Body of pancreas (tissue), 4 donors: Measurements from ENCODE around the gene RBFOX2. TPM values are rescaled to one million over a fixed set of nuclear protein-coding genes. Genes with fewer than 3 reads are reported as not detected.

Experiments used
- ATAC-seq: fragments of 150-250 bp; one replicate; pipeline ENCODE4 v1.9.1; 2016
- DNase-seq, 4 donors: peaks; one replicate each; pipeline ENCODE4 v3.0.0-alpha.2; 2019
- H3K27ac ChIP-seq, 4 donors: fragments of 200-600 bp; sonication (generic); 1 replicate in 3 of 4; 2 replicates in 1 of 4; pipeline versions ENCODE4 v1.5.1 to v1.6.1; 2016 to 2019; ENCODE audit warnings: mild to moderate bottlenecking in 1 of 4, mixed read lengths in 1 of 4, moderate library complexity in 1 of 4
- H3K27me3 ChIP-seq, 2 donors: fragments of 200-600 bp; sonication (generic); one replicate each; pipeline ENCODE4 v1.6.0; 2016; ENCODE audit warnings: mild to moderate bottlenecking in 1 of 2
- H3K36me3 ChIP-seq, 2 donors: fragments of 200-600 bp; sonication (generic); replicated peaks in 1 of 2; 2 replicates each; pipeline ENCODE4 v1.5.1; 2016; ENCODE audit warnings: low read depth in 2 of 2; ENCODE audit not compliant: insufficient read depth in 1 of 2
- H3K4me1 ChIP-seq: fragments of 200-600 bp; sonication (generic); one replicate; pipeline ENCODE4 v1.6.0; 2016
- H3K4me3 ChIP-seq, 2 donors: fragments of 200-600 bp; sonication (generic); 1 replicate in 1 of 2; 2 replicates in 1 of 2; pipeline ENCODE4 v1.5.1; 2016 to 2019
- H3K9me3 ChIP-seq, 3 donors: fragments of 200-600 bp; sonication (generic); 1 replicate in 2 of 3; 2 replicates in 1 of 3; pipeline ENCODE4 v1.5.1; 2016
- CTCF ChIP-seq, 7 experiments: fragments of 450-650 bp in 4 of 7; fragments of 200-600 bp in 3 of 7; sonication (generic) in 3 of 7; IDR thresholded peaks; one replicate each; pipeline ENCODE4 v1.5.1; 2016 to 2019; ENCODE audit warnings: antibody characterized with exemption in 7 of 7
- POLR2A ChIP-seq, 3 donors: fragments of 450-650 bp; IDR thresholded peaks; one replicate each; pipeline ENCODE4 v1.6.1; 2016; ENCODE audit warnings: antibody characterized with exemption in 3 of 3, mild to moderate bottlenecking in 2 of 3
- WGBS, 2 donors: methylation state at CpG; one replicate each; pipeline ENCODE4 v1.1.5; 2017; 5-methylcytosine and 5-hydroxymethylcytosine counted together
- intact Hi-C: fragments of 100-400 bp; cut with DNase I; formaldehyde crosslinking; loops from one replicate; pipeline ENCODE4 v1.15.1; 2023
- total RNA-seq, 2 donors: library from RNA; depleted of rRNA; stranded (reverse); fragments of >200 nt; gene quantifications; one replicate each; pipeline ENCODE4 v1.1.0, GENCODE V29; 2016

The RBFOX2 gene
- total RNA-seq, 2 donors from 2014 or later = 28.7 to 31.1 TPM

- no peak for ATAC-seq
- WGBS, 2 donors = 27 to 37% methylated on average over 4 of the region's 4 CpGs
Observed at GRCh38 chr22:36014546-36015074, 14.0 kb downstream of the RBFOX2 start.

GRCh38 chr22:36012332-36012731, 16.3 kb downstream of the RBFOX2 start:
- no peak for ATAC-seq
- Histone ChIP-seq H3K4me1 (peaks cover 48% of the 10 kb centered on the region), H3K27ac (no peak overlapping the region), H3K36me3 (no peaks in the 10 kb centered on the region), H3K4me3 (no peak overlapping the region), H3K9me3 (no peaks in the 10 kb centered on the region), H3K27me3 (no peaks in the 10 kb centered on the region)
- 94 to 96% methylated on average over 4 of the region's 4 CpGs for WGBS, 2 donors
- no peak for DNase-seq
- intact Hi-C loops = no loop called here
- TF ChIP-seq POLR2A (IDR thresholded peaks at IDR 0.05) (no peak), CTCF (IDR thresholded peaks at IDR 0.05) (no peak)

More at GRCh38 chr22:36014546-36015074, 14.0 kb downstream of the RBFOX2 start:
- H3K27ac ChIP-seq = no peak overlapping the region
- no peak for DNase-seq
- no peaks in the 10 kb centered on the region for H3K36me3 ChIP-seq
- H3K9me3 ChIP-seq = no peaks in the 10 kb centered on the region
- intact Hi-C loops = no loop called here
- H3K27me3 ChIP-seq = no peaks in the 10 kb centered on the region
- TF ChIP-seq CTCF (IDR thresholded peaks at IDR 0.05) = no peak
- no peak for TF ChIP-seq POLR2A (IDR thresholded peaks at IDR 0.05)
- no peak overlapping the region for H3K4me3 ChIP-seq
- H3K4me1 ChIP-seq = peaks cover 54% of the 10 kb centered on the region

- ATAC-seq = no peak
- no peaks in the 10 kb centered on the region for H3K36me3 ChIP-seq
- no peaks in the 10 kb centered on the region for H3K9me3 ChIP-seq
- no peak overlapping the region for H3K4me3 ChIP-seq
- DNase-seq = no peak
- TF ChIP-seq POLR2A (IDR thresholded peaks at IDR 0.05) (no peak), CTCF (IDR thresholded peaks at IDR 0.05) (no peak)
- H3K4me1 ChIP-seq = peaks cover 35% of the 10 kb centered on the region
- no peak overlapping the region for H3K27ac ChIP-seq
- 76 to 93% methylated on average over 2 of the region's 2 CpGs for WGBS, 2 donors
- no peaks in the 10 kb centered on the region for H3K27me3 ChIP-seq
- intact Hi-C loops = no loop called here
Observed at GRCh38 chr22:36010882-36011281, 17.7 kb downstream of the RBFOX2 start.

GRCh38 chr22:36010090-36010489, 18.5 kb downstream of the RBFOX2 start:
- H3K27ac ChIP-seq = peak overlapping the region in 2 of 4 donors; percentile 35 to 46
- no peaks in the 10 kb centered on the region for H3K36me3 ChIP-seq
- intact Hi-C loops = no loop called here
- peak; percentile 90 for ATAC-seq
- peaks cover 29% of the 10 kb centered on the region for H3K4me1 ChIP-seq
- no peak for TF ChIP-seq CTCF (IDR thresholded peaks at IDR 0.05)
- no peak for TF ChIP-seq POLR2A (IDR thresholded peaks at IDR 0.05)
- no peak overlapping the region for H3K4me3 ChIP-seq
- H3K9me3 ChIP-seq = no peaks in the 10 kb centered on the region
- no peaks in the 10 kb centered on the region for H3K27me3 ChIP-seq
- peak; percentile 70 to 84 (median 77) for DNase-seq
- WGBS, 2 donors = 13 to 21% methylated on average over 9 to 10 of the region's 10 CpGs

GRCh38 chr22:36009085-36009484, 19.5 kb downstream of the RBFOX2 start:
- Histone ChIP-seq H3K27ac (no peak overlapping the region), H3K4me3 (no peak overlapping the region), H3K27me3 (no peaks in the 10 kb centered on the region), H3K36me3 (no peaks in the 10 kb centered on the region), H3K4me1 (peaks cover 21% of the 10 kb centered on the region), H3K9me3 (no peaks in the 10 kb centered on the region)
- WGBS, 2 donors = 63 to 74% methylated on average over 3 of the region's 3 CpGs
- ATAC-seq = no peak
- no peak for DNase-seq
- TF ChIP-seq CTCF (IDR thresholded peaks at IDR 0.05) = no peak
- no peak for TF ChIP-seq POLR2A (IDR thresholded peaks at IDR 0.05)
- intact Hi-C loops = no loop called here
